NT2/D1 (cell line): ENCODE data around the gene PPM1L.

Experiments used
- YY1 ChIP-seq: IDR thresholded peaks from 2 replicates; pipeline ENCODE4 v1.6.1; 2011; ENCODE audit not compliant: insufficient read length, insufficient read depth
- ZNF274 ChIP-seq: IDR thresholded peaks from 2 replicates; pipeline ENCODE4 v1.6.1; 2011; ENCODE audit warnings: mild to moderate bottlenecking, low read depth, low read length

DNA sequence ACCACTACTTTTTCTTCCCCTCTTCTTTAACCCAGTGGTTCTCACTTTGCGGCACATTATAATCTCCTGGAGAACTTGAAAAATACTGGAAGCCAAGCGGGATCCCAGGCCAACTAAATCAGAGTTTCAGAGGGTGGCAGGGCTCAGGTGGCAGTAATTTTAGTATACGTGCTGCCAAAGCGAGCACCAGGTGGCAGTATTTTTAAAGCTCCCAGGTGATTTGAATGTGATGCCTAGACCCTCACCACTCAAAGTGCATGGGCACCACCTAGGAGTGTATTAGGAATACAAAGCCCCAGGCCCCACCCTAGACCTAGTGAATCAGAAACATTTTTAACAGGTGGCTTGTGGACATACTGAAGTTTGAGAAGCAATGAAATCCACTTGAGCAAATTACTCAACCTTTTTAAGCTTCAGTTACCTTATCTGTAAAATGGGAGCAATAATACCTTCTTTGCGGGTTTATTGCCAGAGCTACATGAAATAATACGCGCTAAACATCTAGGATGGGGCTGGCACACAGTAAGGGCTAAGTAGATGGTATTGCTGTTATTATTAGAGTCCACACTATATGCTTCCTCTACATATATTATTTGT lies 340.8 kb downstream of the PPM1L start:
- TF ChIP-seq ZNF274 (no peak), YY1 (no peak)
